Measurements from ENCODE around the gene USP35. TPM values are rescaled to one million over a fixed set of nuclear protein-coding genes. Genes with fewer than 3 reads are reported as not detected.
A peak's percentile ranks its signal among the peaks of the same experiment; 100 is the strongest.

The USP35 gene
- total and polyA plus RNA-seq, 2 donors (not counting 1 experiment from before 2014, with no cell fraction given), result 4.8 to 6.0 TPM

GRCh38 chr11:78140392-78141077, 48.2 kb upstream of the USP35 start:
- Histone ChIP-seq H3K4me1 (ENCODE audit: control insufficient read depth in 2 of 2, insufficient read depth in 2 of 2, low read length in 2 of 2) (peaks cover 25 to 36% of the 10 kb centered on the region in 2 donors), H2AFZ (ENCODE audit: insufficient read depth, low read depth, low read length, poor library complexity, severe bottlenecking) (no peak overlapping the region), H3K36me3 (replicated peaks in 1 of 2; ENCODE audit: control extremely low read depth in 1 of 2, control insufficient read depth in 1 of 2, extremely low read depth in 1 of 2, insufficient read depth in 2 of 2, low read length in 1 of 2) (no peaks in the 10 kb centered on the region), H3K27me3 (replicated peaks in 1 of 4; ENCODE audit: control extremely low read depth in 1 of 4, control insufficient read depth in 3 of 4, insufficient read depth in 4 of 4, low read length in 3 of 4) (no peaks in the 10 kb centered on the region), H3K9me3 (ENCODE audit: control extremely low read depth in 1 of 3, control insufficient read depth in 2 of 3, insufficient read depth in 1 of 3, low read length in 2 of 3) (no peaks in the 10 kb centered on the region), H4K20me1 (ENCODE audit: control insufficient read depth, insufficient read depth, low read length, poor library complexity, severe bottlenecking) (no peaks in the 10 kb centered on the region), H3K4me2 (replicated peaks; ENCODE audit: low read depth, low read length, poor library complexity, severe bottlenecking) (peak overlapping the region; percentile 90), H3K4me3 (ENCODE audit: control extremely low read depth in 1 of 5, extremely low read depth in 1 of 5, insufficient read depth in 1 of 5, low read depth in 2 of 5, low read length in 4 of 5) (no peak overlapping the region), H3K27ac (ENCODE audit: low read length in 2 of 2) (no peak overlapping the region), H3K9ac (ENCODE audit: low read length) (no peak overlapping the region), H3K79me2 (ENCODE audit: control insufficient read depth, insufficient read depth, low read length) (peaks cover 11% of the 10 kb centered on the region)
- ChIA-PET CTCF (interaction anchor here (1.2 to 2.4 kb wide), 4 partner anchors 48 to 434 kb away, joined by 3 to 9 read pairs (median 6); partner anchors contain the start of genes KCTD21, NARS2 and USP35), POLR2A (interaction anchor here (0.7 to 1.4 kb wide), 2 partner anchors 48 to 144 kb away, joined by 3 to 11 read pairs; partner anchors contain the start of genes KCTD21 and USP35)
- Mint-ChIP-seq H3K27me3 (no peaks in the 10 kb centered on the region), H3K27ac (peak overlapping the region; percentile 32), H3K4me1 (peaks cover 43% of the 10 kb centered on the region), H3K9me3 (ENCODE audit: insufficient read depth) (no peaks in the 10 kb centered on the region), H3K4me3 (peak overlapping the region; percentile 99)
- intact Hi-C loops (cut with micrococcal nuclease), result no loop called here
- 77% methylated on average over 16 of the region's 17 CpGs for WGBS (ENCODE audit: insufficient coverage)
- no peak for TF ChIP-seq EZH2 (IDR thresholded peaks at IDR 0.05; ENCODE audit: borderline replicate concordance, insufficient read depth, low read depth, low read length, poor library complexity, severe bottlenecking)
- no peak for TF ChIP-seq CTCF (IDR thresholded peaks at IDR 0.05)
- DNase-seq, result no peak
- ATAC-seq (ENCODE audit: low read depth), result no peak

- WGBS (ENCODE audit: insufficient coverage), result 100% methylated on average over 1 of the region's 1 CpG
- CTCF ChIA-PET, result interaction anchor here (0.8 kb wide), 1 partner anchor 419 kb away, joined by 3 read pairs; no protein-coding TSS in a partner anchor
These were observed 43.2 kb upstream of the USP35 start for GRCh38 chr11:78145511-78146025.

More at GRCh38 chr11:78145511-78146025, 43.2 kb upstream of the USP35 start:
- intact Hi-C loops (cut with micrococcal nuclease), result no loop called here
- H3K27ac ChIP-seq (ENCODE audit: low read length in 2 of 2), result no peak overlapping the region
- peaks cover 3% of the 10 kb centered on the region for H3K79me2 ChIP-seq (ENCODE audit: control insufficient read depth, insufficient read depth, low read length)
- peaks cover 15 to 21% of the 10 kb centered on the region in 2 donors for H3K4me1 ChIP-seq (ENCODE audit: control insufficient read depth in 2 of 2, insufficient read depth in 2 of 2, low read length in 2 of 2)
- H3K36me3 ChIP-seq (replicated peaks in 1 of 2; ENCODE audit: control extremely low read depth in 1 of 2, control insufficient read depth in 1 of 2, extremely low read depth in 1 of 2, insufficient read depth in 2 of 2, low read length in 1 of 2), result no peaks in the 10 kb centered on the region
- H3K9ac ChIP-seq (ENCODE audit: low read length), result no peak overlapping the region
- Mint-ChIP-seq H3K27me3 (no peaks in the 10 kb centered on the region), H3K4me1 (peaks cover 26% of the 10 kb centered on the region), H3K9me3 (ENCODE audit: insufficient read depth) (no peaks in the 10 kb centered on the region), H3K27ac (no peak overlapping the region), H3K4me3 (no peak overlapping the region)
- H3K9me3 ChIP-seq (ENCODE audit: control extremely low read depth in 1 of 3, control insufficient read depth in 2 of 3, insufficient read depth in 1 of 3, low read length in 2 of 3), result no peaks in the 10 kb centered on the region
- no peak overlapping the region for H2AFZ ChIP-seq (ENCODE audit: insufficient read depth, low read depth, low read length, poor library complexity, severe bottlenecking)
- H3K4me2 ChIP-seq (replicated peaks; ENCODE audit: low read depth, low read length, poor library complexity, severe bottlenecking), result no peak overlapping the region
- DNase-seq, result no peak
- POLR2A ChIA-PET, result interaction anchor here (0.8 kb wide), 1 partner anchor 48 kb away, joined by 6 read pairs; no protein-coding TSS in a partner anchor
- no peaks in the 10 kb centered on the region for H4K20me1 ChIP-seq (ENCODE audit: control insufficient read depth, insufficient read depth, low read length, poor library complexity, severe bottlenecking)
- no peak for ATAC-seq (ENCODE audit: low read depth)
- no peak overlapping the region for H3K4me3 ChIP-seq (ENCODE audit: control extremely low read depth in 1 of 5, extremely low read depth in 1 of 5, insufficient read depth in 1 of 5, low read depth in 2 of 5, low read length in 4 of 5)
- TF ChIP-seq CTCF (IDR thresholded peaks at IDR 0.05) (no peak), EZH2 (IDR thresholded peaks at IDR 0.05; ENCODE audit: borderline replicate concordance, insufficient read depth, low read depth, low read length, poor library complexity, severe bottlenecking) (no peak)
- H3K27me3 ChIP-seq (replicated peaks in 1 of 4; ENCODE audit: control extremely low read depth in 1 of 4, control insufficient read depth in 3 of 4, insufficient read depth in 4 of 4, low read length in 3 of 4), result no peaks in the 10 kb centered on the region
